ENCODE results near the gene SNAPIN.

SNAPIN gene

GRCh38 chr1:153679337-153680119 is 21.0 kb downstream of the SNAPIN start:
- no peak for DNase-seq

- no peak for DNase-seq
Measured at GRCh38 chr1:153680120-153680403, 21.6 kb downstream of the SNAPIN start.

- DNase-seq: no peak
Measured at GRCh38 chr1:153682730-153683129, 24.2 kb downstream of the SNAPIN start.

DNA sequence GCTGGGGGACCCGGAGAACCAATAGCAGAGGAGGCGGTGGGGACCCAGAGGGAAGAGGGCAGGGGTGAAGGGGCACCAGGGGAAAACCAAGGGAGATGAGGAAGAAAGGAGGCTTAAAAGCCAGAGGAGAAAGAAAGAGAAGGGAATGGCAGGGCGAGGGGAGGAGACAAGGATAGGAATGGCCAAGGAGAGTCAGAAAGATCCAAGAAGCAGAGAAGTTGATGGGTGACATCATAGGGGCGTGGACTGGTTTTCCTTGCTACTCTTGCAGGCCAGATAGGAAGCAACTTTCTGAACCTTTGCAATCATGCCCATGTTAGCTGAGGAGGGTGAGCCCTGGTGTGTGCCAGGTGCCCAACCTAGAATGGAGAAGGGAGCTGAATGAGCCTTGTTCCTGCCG is 25.4 kb downstream of the SNAPIN start:
- DNase-seq: no peak

- DNase-seq: no peak
Measured at GRCh38 chr1:153684892-153685291, 26.4 kb downstream of the SNAPIN start.

DNA sequence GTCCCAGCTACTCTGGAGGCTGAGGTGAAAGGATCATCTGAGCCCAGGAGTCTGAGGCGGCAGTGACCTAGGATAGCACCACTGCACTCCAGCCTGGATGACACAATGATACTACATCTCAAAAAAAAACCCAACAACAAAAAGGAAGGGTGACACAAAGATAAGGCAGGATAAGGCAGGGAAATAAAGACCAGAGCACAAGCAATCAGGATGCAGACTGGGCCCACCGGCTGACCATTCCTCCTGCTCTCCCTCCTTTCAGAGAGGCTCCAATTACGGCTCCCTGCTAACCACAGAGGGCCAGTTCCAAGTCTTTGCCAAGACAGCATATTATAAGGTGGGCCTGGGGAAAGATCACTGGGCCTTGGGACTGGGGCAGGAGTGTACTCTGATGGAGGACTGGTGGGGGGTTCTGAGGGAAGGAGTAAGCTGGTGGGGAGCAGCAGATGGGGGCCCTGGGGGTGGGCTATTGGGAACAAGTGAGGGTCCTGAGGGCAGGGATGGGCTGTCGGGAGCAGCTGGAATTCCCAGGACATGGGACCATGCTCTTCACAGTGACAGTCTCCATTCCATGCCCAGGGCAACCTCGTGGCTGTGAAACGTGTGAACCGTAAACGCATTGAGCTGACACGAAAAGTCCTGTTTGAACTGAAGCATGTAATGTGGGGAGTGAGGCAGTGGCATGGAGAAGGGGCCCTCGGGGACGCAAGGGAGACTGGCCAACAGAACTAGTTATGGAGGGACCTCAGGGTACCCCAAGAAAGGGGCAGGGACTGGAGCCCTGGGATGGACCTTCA is 27.2 kb downstream of the SNAPIN start:
- DNase-seq: no peak

DNA sequence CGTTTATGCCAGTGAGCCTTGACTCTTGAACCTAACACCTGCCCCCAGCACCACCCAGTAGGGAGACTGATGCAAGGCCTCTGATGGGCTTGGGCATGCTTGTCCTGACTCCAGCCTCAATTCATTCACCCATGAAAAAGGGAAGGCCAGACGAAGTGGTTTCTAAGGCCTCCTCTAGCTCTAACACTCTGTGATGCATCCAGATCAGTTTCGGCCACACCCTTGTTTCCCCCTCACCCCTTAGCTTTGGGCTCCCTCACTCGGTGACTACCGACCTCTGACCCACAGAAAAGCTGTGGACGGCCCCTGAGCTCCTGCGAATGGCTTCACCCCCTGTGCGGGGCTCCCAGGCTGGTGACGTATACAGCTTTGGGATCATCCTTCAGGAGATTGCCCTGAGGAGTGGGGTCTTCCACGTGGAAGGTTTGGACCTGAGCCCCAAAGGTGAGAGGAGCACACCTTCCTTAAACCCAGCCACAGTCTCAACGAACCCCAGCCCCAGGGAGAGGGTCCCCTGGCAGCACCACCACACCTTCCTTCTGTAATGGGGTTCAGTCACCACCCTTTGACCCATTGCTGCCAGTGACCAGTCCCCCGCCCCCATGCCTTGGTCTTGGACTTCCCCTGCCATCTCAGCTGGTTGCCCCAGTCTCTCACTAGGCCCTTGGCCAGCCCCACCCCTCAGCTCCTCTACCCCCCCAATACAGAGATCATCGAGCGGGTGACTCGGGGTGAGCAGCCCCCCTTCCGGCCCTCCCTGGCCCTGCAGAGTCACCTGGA is 29.0 kb downstream of the SNAPIN start:
- no peak for DNase-seq

GRCh38 chr1:153688276-153688675 is 29.8 kb downstream of the SNAPIN start:
- no peak for DNase-seq

DNA sequence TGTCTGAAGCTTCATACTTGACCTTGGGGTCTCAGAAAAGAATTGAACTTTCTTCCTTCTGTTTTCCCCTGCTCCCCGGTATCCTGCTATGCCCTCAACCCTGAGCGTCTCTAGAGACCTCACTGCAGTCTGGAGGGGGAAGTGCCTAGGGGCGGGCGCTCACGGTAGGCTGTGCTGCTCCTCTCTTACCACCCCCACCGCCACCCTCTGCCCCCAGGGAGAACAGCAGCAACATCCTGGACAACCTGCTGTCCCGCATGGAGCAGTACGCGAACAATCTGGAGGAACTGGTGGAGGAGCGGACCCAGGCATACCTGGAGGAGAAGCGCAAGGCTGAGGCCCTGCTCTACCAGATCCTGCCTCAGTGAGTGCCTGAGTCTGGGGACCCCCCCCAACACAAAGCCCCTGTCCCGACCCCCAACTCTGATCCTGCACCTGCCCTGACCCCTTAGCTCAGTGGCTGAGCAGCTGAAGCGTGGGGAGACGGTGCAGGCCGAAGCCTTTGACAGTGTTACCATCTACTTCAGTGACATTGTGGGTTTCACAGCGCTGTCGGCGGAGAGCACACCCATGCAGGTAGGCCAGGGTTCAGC is 30.3 kb downstream of the SNAPIN start:
- no peak for DNase-seq

DNA sequence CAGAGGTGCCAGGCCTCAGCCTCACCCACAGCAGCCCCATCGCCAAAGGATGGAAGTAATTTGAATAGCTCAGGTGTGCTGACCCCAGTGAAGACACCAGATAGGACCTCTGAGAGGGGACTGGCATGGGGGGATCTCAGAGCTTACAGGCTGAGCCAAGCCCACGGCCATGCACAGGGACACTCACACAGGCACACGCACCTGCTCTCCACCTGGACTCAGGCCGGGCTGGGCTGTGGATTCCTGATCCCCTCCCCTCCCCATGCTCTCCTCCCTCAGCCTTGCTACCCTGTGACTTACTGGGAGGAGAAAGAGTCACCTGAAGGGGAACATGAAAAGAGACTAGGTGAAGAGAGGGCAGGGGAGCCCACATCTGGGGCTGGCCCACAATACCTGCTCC is 35.0 kb downstream of the SNAPIN start:
- no peak for DNase-seq

- no peak for DNase-seq
Measured at GRCh38 chr1:153696741-153697140, 38.2 kb downstream of the SNAPIN start.

DNA sequence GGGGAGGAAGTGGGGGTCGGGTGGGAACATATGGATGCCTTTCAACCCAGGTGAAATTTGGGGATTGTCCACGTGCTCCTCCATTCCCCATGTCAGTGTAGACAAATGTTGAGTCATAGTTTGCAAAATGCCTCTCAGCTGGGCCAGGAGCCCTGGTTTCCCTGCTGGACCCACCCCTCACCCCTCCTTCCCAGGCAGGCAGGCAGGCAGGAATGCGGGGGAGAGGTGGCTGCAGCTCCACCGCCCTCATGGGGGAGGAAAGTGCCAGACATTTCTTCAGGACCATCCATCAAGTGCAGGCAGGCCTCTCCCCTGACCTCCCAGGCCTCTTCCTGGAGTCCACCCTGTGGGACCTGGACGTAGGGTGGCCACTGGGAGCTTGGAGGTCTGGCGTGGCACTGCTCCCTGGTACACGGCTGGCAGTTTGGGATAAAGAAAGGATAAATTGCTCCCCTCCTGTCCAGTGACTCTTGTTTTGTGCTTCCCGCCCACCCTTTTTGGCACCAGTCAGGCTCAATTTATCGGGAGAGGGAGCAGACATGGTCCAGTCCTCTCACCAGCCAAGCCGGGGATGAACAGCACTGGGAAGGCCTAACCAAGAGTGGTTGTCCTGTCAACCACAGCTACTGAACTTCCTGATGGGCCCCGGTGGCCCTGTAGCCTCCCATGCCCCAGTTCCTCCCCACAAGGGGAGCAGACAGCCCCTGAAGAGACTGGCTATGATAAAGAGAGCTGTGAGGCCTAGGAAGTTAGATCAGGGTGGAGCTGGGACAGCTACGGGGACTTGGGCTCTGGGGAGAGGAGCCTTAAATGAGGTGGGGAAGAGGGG is 38.9 kb downstream of the SNAPIN start:
- no peak for DNase-seq

DNA sequence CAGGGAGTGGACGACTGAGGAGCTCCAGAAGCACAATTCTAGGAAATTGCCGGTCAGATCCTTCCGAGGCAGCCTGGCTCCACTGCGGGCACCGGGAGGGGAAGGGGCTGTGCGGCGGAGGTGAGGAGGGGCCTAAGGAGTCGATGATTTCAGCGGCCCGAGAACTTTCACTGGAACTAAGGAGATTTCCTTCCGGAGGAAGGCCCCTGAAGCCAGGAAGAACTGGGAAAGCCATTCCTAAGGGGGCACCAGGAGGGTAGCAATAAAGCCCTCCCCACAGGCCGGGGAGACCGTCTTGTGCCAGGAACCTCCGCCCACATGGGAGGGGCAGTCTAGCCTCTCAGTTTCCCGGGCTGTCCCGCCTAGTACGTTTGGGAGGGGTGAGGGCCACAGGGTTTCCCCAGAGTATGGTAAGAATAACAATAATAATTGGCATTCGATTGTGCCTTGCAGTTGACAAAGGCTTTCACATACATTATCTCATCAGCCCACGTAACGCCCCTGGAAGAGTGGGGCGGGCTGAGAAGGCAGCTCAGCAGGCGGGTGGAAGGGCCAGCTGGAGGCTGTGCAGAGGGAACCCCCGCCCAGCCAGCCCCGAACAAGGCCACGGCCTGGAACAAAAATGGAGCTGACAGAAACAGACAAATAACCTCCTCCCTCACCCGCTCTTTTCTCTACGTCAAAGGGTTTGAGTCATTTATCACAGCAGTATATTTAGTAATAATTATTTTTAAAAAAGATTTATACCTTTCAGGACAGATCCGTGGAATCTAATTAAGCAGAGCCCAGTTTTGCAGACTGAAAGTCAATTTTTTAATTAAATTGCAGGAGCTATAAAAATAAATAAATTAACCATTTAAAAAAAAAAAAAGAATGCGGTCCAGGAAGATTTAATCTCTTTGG is 39.8 kb downstream of the SNAPIN start:
- DNase-seq: no peak

DNA sequence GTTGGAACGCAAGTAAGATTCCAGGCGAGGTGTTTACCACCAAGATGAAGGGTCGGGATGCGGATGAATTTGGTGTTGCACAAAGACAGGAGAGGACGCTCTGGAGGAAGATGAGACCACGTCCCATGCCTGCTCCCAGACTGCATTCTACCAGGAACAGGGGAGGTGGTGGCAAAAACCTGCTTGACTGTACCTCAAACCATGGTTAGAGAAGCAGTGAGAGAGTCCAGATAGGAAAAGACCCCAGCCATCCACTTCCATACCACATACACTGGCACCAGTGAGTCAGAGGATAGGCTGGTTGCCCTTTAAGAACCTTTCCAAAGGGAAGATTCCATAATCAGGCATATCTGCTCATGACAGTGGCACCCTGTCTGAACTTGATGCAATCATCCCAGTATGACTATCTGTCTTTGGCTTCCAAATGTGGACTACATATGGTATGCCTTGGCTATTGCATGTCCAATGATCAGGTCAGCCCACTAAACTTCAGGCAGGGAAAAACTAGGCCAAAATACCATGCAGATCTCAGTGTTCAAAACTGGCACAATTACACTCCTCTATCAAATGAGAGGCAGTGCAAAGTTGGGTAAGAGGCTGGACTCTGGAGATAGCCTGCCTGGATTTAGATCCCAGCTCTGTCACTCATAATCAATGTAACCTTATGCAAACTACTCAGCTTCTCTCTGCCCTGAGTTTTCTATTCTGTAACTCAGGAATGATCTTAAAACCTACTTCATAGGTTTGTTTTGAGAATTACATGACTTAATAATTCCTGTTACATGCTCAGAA is 40.6 kb downstream of the SNAPIN start:
- no peak for DNase-seq

GRCh38 chr1:153699768-153700167 is 41.3 kb downstream of the SNAPIN start:
- no peak for DNase-seq

DNA sequence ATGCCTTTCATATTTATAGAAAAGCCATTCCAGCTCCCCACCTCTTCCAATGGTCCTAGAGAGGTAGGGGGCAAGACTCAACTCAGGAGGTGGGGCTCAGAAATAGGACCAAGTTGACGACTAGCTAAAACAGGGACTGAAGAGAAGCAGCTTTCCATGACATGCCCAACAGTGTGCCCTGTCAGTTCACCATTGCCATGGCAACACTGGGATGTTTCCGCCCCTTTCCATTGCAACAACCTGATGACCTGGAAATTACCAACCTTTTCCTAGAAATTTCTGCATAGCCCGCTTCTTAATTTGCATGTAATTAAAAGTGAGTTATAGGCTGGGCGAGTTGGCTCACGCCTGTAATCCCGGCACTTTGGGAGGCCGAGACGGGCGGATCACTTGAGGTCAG is 47.0 kb downstream of the SNAPIN start:
- DNase-seq: no peak

GRCh38 chr1:153711026-153711425 is 52.5 kb downstream of the SNAPIN start:
- DNase-seq: no peak

All from T1000 (cell line).